AG08395 (cell line): ENCODE results near the gene FAHD2A.
"Not testable (repeated sequence)": the region's sequence is repeated elsewhere in the genome, so short reads cannot be mapped to it uniquely, and the experiment has no call there.

Experiments used
- DNase-seq: peaks from one replicate; pipeline ENCODE4 v3.0.0; 2012; ENCODE audit warnings: mixed read lengths, low spot score

Gene FAHD2A

GRCh38 chr2:95376311-95377215 is 25.9 kb upstream of the FAHD2A start:
- no peak for DNase-seq

DNA sequence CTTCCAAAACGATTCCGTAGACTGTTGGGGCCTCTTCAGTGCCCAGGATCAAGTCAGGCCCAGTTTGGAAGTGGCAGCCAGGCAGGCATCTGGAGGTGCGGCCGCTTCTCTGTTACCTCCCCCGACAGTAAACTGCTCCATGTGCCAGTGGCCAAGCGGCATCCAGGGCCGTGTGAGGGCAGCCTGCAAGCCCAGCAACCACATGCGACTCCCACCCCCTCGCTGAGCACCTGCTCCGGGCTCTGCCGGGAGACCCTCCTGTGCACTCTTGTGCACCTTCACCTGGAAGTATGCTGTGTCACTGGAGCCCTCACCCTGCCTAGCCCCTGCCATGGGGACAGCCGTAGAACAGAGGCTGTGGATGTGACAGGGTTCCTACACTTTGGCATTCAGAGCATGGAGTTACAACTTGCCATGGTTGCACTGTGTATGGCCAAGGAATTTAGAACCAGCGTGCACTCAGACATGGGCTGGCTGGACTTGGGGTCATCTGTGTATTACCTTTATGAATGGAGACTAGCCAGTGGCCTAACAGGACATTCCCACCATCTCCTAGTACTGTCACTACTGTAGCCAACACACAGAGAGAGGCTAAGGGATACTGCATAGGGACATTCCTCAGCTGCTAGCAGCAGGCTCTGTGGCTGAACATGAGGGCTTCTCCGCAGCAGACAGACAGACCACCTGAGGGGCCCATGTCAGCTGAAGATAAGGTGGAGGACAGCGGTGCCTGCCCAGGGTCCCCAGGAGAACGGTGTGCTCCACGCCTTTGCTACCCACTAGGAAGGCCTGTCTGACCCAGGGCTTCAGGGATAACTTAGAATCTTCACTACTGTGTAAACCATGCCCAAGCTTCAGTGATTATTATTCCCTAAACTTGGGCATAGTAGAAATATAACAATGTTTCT is 25.0 kb upstream of the FAHD2A start:
- DNase-seq: no peak

DNA sequence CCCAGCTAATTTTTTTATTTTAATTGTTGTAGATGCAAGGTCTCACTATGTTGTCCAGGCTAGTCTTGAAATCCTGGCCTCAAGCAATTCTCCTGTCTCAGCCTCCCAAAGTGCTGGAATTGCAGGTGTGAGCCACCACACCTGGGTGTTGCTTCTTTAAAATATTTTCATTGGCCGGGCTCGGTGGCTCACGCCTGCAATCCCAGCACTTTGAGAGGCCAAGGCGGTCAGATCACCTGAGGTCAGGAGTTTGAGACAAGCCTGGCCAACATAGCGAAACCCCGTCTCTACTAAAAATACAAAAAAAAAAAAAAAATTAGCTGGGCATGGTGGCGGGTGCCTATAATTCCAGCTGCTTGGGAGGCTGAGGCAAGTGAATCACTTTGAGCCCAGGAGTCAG is 24.2 kb upstream of the FAHD2A start:
- not testable (repeated sequence) for DNase-seq

DNA sequence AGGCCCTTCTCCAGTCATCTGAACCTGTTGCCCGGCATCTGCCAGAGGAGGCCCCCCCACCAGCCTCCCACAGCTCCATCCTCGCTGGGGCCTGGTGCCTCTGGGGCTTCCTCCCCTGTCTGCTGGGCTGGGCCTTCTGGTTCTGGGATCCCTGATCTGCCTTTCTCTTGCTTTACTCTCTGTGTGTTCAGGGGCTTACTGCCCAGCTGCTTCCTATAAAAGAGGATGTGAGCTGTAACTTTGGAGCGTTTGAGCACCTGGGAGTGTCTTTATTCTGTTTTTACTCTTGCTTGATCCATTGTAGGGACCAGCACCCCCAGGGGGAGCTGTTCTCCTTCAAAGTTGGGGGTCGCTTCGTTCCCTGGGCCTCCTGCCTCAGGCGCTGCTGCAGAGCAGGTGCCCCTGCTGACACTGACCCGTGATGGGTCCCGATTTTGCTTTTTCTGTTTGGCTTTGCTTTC is 23.1 kb upstream of the FAHD2A start:
- DNase-seq: no peak

GRCh38 chr2:95380280-95380679 is 22.2 kb upstream of the FAHD2A start:
- DNase-seq: no peak

DNA sequence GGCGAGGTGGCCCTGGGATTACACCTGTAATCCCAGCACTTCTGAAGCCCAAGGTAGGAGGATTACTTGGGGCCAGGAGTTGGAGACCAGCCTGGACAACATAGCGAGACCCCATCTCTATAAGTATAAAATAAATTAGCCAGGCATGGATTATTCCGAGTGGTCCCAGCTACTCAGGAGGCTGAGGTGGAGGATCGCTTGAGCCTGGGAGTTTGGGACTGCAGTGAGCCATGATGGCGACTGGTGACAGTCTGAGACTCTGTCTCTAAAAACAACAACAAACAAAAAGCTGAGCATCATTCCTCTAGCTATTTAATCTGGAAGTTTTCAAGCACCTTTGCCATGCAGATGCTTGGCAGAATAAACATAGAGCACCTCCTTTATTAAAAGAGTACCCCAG is 21.8 kb upstream of the FAHD2A start:
- DNase-seq: no peak

GRCh38 chr2:95381212-95382191 is 21.0 kb upstream of the FAHD2A start:
- DNase-seq: no peak

GRCh38 chr2:95382192-95382591 is 20.3 kb upstream of the FAHD2A start:
- no peak for DNase-seq

- DNase-seq: no peak
Observed at GRCh38 chr2:95382686-95383634, 19.5 kb upstream of the FAHD2A start.

DNA sequence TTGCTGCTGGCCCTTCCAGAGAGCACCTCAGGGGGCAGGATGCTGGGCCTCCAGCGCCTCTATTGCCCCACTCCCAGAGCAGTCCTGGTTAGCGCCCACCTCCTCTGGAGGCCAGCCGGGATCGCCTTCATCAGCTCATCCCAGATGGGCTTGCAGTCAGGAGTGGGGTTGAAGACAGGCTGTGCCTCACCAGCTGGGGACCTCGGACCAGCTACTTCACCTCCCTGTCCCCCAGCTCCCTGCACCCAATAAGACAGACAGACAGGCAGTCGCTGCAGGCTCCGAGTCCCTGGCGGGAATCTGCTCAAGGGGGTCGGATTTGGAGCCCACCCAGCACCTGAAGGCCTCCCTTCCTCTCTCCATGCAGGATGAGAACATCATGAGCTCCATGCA is 18.9 kb upstream of the FAHD2A start:
- no peak for DNase-seq

DNA sequence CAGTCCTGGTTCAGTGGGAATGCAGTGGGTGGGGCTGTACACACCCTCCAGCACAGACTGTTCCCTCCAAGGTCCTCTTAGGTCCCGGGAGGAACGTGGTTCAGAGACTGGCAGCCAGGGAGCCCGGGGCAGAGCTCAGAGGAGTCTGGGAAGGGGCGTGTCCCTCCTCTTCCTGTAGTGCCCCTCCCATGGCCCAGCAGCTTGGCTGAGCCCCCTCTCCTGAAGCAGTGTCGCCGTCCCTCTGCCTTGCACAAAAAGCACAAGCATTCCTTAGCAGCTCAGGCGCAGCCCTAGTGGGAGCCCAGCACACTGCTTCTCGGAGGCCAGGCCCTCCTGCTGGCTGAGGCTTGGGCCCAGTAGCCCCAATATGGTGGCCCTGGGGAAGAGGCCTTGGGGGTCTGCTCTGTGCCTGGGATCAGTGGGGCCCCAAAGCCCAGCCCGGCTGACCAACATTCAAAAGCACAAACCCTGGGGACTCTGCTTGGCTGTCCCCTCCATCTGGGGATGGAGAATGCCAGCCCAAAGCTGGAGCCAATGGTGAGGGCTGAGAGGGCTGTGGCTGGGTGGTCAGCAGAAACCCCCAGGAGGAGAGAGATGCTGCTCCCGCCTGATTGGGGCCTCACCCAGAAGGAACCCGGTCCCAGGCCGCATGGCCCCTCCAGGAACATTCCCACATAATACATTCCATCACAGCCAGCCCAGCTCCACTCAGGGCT is 17.5 kb upstream of the FAHD2A start:
- no peak for DNase-seq

DNA sequence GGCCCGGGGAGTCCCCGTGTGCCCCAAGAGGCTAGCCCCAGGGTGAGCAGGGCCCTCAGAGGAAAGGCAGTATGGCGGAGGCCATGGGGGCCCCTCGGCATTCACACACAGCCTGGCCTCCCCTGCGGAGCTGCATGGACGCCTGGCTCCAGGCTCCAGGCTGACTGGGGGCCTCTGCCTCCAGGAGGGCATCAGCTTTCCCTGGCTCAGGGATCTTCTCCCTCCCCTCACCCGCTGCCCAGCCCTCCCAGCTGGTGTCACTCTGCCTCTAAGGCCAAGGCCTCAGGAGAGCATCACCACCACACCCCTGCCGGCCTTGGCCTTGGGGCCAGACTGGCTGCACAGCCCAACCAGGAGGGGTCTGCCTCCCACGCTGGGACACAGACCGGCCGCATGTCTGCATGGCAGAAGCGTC is 16.9 kb upstream of the FAHD2A start:
- DNase-seq: no peak

GRCh38 chr2:95386031-95386430 is 16.5 kb upstream of the FAHD2A start:
- DNase-seq: no peak

GRCh38 chr2:95387358-95387757 is 15.2 kb upstream of the FAHD2A start:
- no peak for DNase-seq

- no peak for DNase-seq
Observed at GRCh38 chr2:95388091-95388692, 14.3 kb upstream of the FAHD2A start.

DNA sequence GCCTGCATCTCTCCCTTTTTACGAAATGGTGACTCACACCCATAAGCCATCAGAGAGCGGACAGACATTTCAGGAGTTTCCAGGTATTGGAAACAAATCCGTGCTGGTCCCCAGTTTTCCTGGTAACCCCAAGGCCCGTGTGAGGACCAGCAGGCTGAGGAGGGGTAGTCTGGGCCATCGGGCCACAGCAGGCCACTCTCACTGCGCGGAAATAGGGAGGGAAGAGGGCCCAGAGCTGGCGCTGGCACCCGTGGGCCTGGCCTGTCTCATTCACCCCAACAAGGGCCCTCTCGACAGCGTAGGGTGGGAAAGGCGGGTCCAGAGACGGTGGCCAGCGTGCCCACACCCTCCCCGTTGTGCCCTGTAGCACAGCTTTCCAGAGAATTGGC is 13.7 kb upstream of the FAHD2A start:
- DNase-seq: no peak

DNA sequence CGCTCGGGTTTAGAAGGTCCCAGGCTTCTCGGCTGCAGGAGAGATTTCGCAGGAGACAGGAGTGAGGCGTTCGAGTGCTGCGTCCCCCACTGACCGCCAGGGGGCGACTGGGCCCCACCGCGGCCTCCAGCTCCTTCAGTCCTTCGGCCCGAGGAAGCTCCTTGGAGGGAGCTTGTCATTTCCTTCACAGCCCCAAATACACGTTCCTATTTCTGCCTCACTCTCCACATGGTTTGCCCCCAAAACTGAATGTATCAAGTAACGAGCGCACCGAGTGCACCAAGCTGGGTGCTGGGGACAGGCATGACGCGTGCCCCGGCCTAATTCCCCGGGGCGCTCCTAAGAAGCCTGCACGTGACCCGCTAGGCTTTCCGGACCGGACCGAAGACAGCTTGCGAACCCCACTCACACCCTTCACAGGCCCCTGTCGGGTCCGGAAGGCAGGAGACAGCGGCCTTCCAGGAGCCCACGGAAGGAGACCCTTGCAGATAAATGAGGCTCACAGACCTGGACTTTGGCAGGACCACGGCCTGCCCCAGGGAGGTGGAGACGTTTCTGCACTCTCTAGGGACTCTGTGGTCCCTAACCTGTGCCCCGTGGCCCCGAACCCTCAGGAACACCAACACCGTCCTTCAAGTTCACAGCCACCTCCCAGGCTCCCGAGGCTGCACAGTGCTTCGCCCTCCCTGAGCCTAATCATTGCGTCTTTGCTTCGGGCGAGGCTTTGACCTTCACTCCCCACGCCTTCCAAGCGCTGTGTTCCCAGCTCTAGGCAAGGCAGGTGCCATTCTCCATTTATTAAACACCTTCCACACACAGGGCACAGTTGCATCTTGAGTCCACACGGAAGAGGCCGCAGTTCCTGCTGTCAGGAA is 13.0 kb upstream of the FAHD2A start:
- DNase-seq: peak; percentile 87

DNA sequence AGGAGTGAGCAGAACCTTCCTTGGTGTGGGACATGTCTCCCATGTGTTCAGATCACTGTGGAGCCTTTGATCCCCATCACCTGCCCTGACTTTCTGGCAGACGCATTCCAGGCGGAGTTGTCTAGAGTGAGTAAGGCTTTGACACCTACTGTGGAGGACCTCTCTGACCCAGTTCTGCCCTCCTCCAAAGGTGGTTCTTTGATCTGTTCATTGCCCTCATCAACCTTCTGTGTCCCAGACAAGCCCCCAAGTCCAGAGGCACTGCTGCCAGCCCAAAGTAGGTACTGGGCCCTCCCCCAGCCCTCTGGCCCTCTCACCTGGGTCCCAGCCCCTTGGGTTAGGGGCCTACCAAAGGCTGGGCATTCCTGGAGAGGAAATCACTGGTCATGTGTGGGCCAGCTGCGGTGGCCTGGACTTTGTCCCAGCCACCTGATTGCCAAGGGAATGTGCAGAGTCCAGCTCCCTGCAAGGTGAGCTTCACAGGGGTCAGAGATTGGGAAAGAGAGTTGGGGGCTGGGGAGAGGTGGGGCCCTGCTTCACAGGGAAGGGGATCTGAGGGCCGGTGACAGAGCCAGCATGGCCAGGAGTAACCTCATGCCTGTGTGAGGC is 12.1 kb upstream of the FAHD2A start:
- no peak for DNase-seq
